GM18505 (cell line): ENCODE measurements around the gene MED27.

Experiments used
- ATAC-seq: cut with Tn5 transposase; IDR thresholded peaks from one replicate; pipeline ENCODE4 v1.9.1; 2021; ENCODE audit not compliant: unreplicated experiment
- POLR2A ChIP-seq: IDR thresholded peaks from 4 replicates; pipeline ENCODE4 v1.6.1; 2011; ENCODE audit warnings: borderline replicate concordance; ENCODE audit not compliant: insufficient read depth, insufficient read length; ENCODE audit errors: extremely low read depth

MED27 gene

DNA sequence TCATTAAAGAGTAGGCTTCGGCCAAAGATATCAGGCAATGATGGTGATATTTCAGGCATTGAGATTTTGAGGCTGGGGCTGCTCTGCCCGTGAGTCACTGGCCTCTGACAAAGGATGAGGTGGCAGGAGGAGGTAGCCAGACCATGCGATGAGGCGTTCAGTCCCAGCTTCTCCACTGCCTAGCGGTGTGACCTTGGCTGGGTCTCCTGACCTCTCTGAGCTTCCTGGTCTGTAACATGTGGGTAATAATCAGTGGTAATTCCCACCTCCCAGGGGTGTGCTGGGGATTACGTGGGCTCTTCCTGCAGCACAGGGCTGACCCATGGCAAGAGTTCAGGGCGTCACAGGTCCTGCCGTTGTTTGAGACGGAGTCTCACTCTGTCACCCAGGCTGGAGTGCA lies 266.6 kb downstream of the MED27 start:
- TF ChIP-seq POLR2A = no peak
- ATAC-seq = no peak

DNA sequence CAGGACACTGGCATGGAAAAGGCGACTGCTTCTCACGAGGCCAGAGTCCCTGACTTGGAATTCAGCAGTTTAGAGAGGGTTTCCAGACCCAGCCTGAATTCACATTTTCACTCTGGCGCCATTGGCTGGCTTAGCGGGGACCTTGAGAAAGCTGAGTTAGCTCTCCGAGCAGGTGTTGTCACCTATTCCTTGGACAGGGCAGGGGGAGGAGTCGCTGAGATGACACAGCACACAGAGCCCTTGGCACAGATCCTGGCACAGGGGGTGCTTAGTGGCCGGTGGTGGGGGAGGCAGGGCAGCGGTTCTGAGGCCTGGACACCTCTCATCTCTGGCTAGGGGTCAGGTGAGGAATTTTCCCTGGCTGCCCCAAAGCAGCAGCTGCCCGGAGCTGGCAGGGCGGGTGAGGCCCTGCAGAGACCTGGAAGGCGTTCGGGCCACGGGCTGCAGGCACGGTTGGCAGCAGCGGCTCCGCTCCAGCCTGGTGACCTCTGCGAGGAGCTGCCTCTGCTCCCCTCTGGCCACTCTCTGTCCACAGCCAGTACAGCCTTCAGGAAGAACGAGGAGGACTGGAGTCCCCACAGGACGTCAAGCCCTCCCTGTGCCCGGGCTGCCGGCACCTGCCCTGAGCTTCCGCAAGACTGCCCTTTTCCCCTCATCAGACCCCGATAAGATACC lies 267.4 kb downstream of the MED27 start:
- no peak for TF ChIP-seq POLR2A
- ATAC-seq = no peak

DNA sequence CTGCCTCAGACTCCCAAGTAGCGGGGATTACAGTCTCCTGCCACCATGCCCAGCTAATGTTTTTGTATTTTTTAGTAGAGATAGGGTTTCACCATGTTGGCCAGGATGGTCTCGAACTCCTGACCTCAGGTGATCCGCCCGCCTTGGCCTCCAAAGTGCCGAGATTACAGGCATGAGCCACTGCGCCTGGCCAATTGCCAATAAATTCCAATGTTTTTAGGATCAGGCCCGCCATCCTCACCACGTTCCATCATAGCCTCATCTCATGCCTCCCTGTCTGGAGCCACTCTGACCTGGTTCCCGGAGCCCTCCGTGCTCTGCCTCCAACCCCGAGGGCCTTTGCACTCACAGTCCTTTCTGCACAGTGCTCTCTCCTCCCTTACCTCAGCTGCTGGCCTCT lies 268.3 kb downstream of the MED27 start:
- no peak for TF ChIP-seq POLR2A
- no peak for ATAC-seq

DNA sequence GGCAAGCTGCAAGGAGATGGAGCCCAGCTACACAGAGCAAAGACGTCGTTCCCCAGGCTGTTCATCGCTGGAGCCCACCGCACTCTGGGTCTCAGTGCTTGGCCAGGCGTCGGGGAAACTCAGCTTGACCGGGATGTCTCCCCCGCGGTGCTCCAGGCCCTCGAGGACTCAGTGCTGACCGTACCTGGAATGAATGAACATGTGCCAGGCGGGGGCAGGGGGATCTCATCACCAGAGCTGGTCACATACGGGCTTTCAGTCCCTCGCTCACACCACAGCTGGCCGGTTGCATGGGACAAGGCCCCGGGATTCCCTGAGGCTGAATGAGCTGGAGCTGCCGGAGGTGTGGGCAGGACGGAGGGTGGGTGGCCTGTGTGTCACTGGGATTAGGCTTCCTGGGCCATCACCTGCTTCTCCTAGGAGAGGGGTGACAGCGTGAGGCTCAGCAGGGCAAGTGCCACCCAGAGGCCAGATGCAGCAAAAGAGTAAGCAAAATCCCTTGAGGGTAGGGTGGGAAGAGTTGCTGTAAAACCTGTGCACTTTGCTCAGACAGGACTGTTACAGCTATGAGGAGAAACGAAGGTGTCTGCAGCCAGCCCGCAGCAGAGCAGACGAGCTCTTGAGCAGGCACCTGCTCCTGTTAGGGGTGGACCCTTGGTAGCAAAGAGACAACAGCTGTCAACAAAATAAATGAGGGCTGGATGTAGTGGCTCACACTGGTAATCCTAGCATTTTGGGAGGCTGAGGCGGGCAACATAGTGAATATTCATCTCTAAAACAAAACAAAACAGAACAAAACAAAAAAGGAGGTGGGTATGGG lies 269.1 kb downstream of the MED27 start:
- ATAC-seq = no peak
- no peak for TF ChIP-seq POLR2A
